ENCODE data around the gene ITGB8.

Gene ITGB8

DNA sequence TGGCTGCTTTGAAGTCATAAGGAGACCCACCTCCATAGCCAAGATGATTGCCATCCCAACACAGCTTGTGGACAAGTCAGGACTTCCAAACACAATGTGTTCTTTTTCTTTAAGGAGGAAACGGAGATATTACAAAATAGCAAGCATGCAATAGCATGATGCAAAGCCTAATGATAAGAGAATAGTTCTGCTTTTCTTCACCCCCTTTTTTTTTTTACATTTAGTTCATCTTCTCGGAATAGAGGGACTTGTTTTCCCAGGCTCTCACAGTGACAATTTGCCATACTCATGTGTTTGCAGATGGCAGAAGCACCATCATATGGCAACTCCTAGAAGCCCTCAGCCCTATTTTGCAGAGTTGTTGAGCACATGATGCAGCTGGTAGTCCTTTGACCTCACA is 119.8 kb downstream of the ITGB8 start:
- DNase-seq (ENCODE audit: low read depth in 2 of 3, low spot score in 2 of 3), result no peak

DNA sequence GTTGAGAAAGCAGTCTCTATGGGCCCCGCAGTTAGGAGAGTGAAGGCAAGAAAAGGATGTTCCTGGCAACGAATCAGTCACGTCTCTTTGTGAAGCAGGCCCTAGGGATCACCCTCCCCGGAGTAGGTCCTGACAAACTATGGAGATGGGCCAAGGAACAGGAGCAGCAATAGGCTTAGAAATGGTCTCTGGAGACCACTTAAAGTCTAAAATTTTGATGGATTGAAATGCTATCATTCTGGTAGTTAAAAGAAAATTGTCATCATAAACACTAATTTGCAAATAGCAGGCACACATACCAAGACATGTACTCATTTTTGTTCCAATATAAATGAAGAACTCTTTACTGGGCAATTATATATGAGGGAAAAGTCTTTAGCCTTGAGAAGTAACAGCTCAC is 123.5 kb downstream of the ITGB8 start:
- DNase-seq (ENCODE audit: low read depth in 2 of 3, low spot score in 2 of 3), result no peak

DNA sequence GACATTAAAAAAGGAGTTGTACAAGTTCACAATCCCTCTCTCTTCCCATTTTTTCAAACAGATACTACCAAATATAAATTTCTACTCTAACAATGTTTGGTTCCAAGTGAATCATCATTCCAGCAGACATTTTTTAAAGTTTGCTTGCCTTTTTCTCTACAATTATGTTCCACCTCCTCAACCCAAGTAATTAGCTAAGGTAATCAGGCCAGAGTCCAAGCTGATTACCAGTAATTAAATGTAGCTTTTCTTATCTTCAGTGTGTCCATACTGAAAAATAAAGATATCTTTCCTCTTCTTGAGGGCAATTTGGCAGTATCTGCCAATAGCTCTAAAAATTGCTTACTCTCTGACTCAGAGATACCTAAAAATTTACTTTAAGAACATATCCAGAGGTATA is 126.0 kb downstream of the ITGB8 start:
- no peak for DNase-seq (ENCODE audit: low read depth in 2 of 3, low spot score in 2 of 3)

DNA sequence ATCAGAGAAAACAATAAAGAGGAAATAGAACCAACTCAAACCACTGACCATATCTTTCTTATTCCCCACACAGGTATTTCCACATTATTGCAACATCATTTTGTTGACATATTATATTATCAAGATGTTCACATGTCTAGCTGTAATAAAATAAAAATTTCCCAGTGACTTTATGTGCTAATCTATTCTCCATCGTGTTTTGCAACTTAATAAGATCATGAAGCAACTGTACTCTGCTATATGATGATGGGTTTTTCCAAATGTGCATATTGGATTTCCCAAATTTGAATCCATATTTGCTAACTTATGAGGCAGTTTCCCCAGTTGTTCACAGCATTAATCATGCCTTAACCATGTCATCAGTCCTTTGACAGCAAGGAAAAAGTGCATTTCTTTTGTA is 127.8 kb downstream of the ITGB8 start:
- DNase-seq (ENCODE audit: low read depth in 2 of 3, low spot score in 2 of 3), result no peak

DNA sequence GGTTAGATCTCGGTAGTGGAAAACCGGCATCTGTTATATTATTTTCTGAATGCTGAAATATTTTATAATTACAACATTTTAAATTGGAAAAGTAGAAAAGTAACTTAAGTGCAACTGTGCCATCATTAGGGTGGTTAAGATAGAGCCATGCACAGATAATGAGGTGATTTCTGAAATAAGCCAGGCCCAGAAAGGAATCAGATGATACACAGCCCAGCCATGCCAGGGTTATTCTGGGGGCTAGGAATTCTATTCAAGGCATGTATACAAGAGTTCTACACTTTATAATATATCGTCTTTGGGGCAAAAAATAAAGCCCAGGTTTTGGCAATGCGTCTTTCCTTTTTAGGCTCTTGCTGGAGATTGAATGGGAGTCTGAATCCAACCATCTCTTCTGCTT is 128.7 kb downstream of the ITGB8 start:
- no peak for DNase-seq (ENCODE audit: low read depth in 2 of 3, low spot score in 2 of 3)

DNA sequence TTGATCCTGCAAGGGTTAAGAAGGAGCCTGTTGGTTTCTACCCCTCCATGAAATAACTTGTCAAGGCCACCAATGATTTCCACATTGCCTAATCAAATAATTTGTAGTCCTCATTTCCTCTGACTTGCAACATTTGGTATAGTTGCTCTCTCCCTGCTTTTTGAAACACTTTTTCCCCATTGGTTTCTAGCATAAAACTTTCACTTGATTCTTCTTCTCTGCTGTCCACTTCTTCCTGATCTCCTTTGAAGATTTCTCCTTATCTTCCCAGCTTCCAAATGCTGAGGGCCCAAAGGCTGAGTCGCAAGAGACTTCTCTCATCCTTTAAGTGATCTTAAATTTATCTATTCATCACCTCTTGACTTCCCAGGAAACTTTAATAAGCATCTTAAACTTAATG is 134.2 kb downstream of the ITGB8 start:
- no peak for DNase-seq (ENCODE audit: low read depth in 2 of 3, low spot score in 2 of 3)
